ENCODE measurements around the gene FBXO7.
"Not testable (repeated sequence)": the region's sequence is repeated elsewhere in the genome, so short reads cannot be mapped to it uniquely, and the experiment has no call there.

FBXO7 gene

GRCh38 chr22:32474635-32475467, at the start of gene FBXO7:
Gene FBXO7 (plus strand): TSS chr22:32474811. CDS start chr22:32475003, 192 bp downstream.
- peak; percentile 93 for DNase-seq

- DNase-seq = no peak
Observed at GRCh38 chr22:32426881-32427280, 47.7 kb upstream of the FBXO7 start.

- no peak for DNase-seq
Observed at GRCh38 chr22:32430352-32430751, 44.3 kb upstream of the FBXO7 start.

GRCh38 chr22:32444068-32444467, 30.5 kb upstream of the FBXO7 start:
- no peak for DNase-seq

- DNase-seq = no peak
Observed at GRCh38 chr22:32446321-32446720, 28.3 kb upstream of the FBXO7 start.

GRCh38 chr22:32448980-32449379, 25.6 kb upstream of the FBXO7 start:
- no peak for DNase-seq

GRCh38 chr22:32457031-32457430, 17.6 kb upstream of the FBXO7 start:
- DNase-seq = no peak

GRCh38 chr22:32462452-32462851, 12.2 kb upstream of the FBXO7 start:
- no peak for DNase-seq

GRCh38 chr22:32465661-32466060, 8.9 kb upstream of the FBXO7 start:
- DNase-seq = no peak

GRCh38 chr22:32466496-32466895, 8.1 kb upstream of the FBXO7 start:
- no peak for DNase-seq

- peak; percentile 25 for DNase-seq
Observed at GRCh38 chr22:32469799-32470212, 4.8 kb upstream of the FBXO7 start.

GRCh38 chr22:32473388-32473952, 1.1 kb upstream of the FBXO7 start:
- peak; percentile 73 for DNase-seq

GRCh38 chr22:32475468-32476010, 928 bp downstream of the FBXO7 start:
- peak; percentile 68 for DNase-seq

GRCh38 chr22:32476281-32477195, 1.9 kb downstream of the FBXO7 start:
- DNase-seq = no peak

- peak; percentile 49 for DNase-seq
Observed at GRCh38 chr22:32477596-32477995, 3.0 kb downstream of the FBXO7 start.

GRCh38 chr22:32478552-32478951, 3.9 kb downstream of the FBXO7 start:
- not testable (repeated sequence) for DNase-seq

- DNase-seq = no peak
Observed at GRCh38 chr22:32478994-32479393, 4.4 kb downstream of the FBXO7 start.

GRCh38 chr22:32480238-32480637, 5.6 kb downstream of the FBXO7 start:
- DNase-seq = no peak

GRCh38 chr22:32482708-32483107, 8.1 kb downstream of the FBXO7 start:
- DNase-seq = no peak

GRCh38 chr22:32486656-32487390, 12.2 kb downstream of the FBXO7 start:
- peak; percentile 69 for DNase-seq

GRCh38 chr22:32487461-32487860, 12.8 kb downstream of the FBXO7 start:
- DNase-seq = no peak

- DNase-seq = no peak
Observed at GRCh38 chr22:32489377-32489776, 14.8 kb downstream of the FBXO7 start.

Data from midbrain (tissue), 1 donor.